ENCODE results near the gene GADD45G. TPM values are rescaled to one million over a fixed set of nuclear protein-coding genes. Genes with fewer than 3 reads are reported as not detected.
A peak's percentile ranks its signal among the peaks of the same experiment; 100 is the strongest.

GADD45G gene
- total and polyA plus RNA-seq, 8 donors: 9.5 to 220 (median 21.1) TPM

GRCh38 chr9:89632192-89632733 is 27.5 kb downstream of the GADD45G start:
- peak in 3 of 4 donors; percentile 2 to 9 (median 3) for ATAC-seq
- TF ChIP-seq, protein P1, sequence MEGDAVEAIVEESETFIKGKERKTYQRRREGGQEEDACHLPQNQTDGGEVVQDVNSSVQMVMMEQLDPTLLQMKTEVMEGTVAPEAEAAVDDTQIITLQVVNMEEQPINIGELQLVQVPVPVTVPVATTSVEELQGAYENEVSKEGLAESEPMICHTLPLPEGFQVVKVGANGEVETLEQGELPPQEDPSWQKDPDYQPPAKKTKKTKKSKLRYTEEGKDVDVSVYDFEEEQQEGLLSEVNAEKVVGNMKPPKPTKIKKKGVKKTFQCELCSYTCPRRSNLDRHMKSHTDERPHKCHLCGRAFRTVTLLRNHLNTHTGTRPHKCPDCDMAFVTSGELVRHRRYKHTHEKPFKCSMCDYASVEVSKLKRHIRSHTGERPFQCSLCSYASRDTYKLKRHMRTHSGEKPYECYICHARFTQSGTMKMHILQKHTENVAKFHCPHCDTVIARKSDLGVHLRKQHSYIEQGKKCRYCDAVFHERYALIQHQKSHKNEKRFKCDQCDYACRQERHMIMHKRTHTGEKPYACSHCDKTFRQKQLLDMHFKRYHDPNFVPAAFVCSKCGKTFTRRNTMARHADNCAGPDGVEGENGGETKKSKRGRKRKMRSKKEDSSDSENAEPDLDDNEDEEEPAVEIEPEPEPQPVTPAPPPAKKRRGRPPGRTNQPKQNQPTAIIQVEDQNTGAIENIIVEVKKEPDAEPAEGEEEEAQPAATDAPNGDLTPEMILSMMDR (IDR thresholded peaks at IDR 0.05): no peak
- H3K9me3 ChIP-seq: no peaks in the 10 kb centered on the region
- H3K36me3 ChIP-seq: no peaks in the 10 kb centered on the region
- FAIRE-seq: no peak
- intact Hi-C loops (cut with DNase I): no loop called here
- no peaks in the 10 kb centered on the region for H3K27me3 ChIP-seq
- H3K27ac ChIP-seq: peak overlapping the region in 3 of 4 donors; percentile 5 to 30 (median 7)
- peak in 2 of 6 donors; percentile 26 to 49 for DNase-seq
- 64 to 70% methylated on average over 7 of the region's 7 CpGs for WGBS, 2 donors
- no peak overlapping the region for H3K4me3 ChIP-seq
- H3K4me1 ChIP-seq: peaks cover 25 to 29% (median 25%) of the 10 kb centered on the region in 3 donors

DNA sequence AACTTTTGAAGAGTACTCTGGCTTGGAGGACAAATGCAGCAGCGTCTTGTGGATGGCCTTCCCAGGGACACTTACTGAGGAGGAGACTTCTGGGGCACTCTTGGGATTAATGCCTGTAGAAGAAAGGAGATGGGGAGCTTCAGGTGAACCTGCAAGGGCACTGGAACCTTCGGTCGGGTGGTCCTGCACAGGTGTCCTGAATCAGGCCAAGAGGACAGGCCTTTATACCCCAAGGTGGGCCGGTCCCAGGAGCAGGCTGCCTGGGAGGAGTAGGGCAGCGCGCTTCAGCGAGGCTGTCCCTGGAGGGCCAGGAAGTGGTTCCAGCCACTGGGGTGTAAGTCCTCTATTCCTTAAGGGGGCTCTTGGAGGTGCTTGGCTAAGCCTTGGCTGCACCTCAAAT is 27.9 kb downstream of the GADD45G start:
- H3K4me3 ChIP-seq: no peak overlapping the region
- DNase-seq: peak in 3 of 6 donors; percentile 32 to 47 (median 47)
- intact Hi-C loops (cut with DNase I): no loop called here
- whole genome bisulfite sequencing, 2 donors: 93 to 94% methylated on average over 7 of the region's 7 CpGs
- H3K27me3 ChIP-seq: no peaks in the 10 kb centered on the region
- no peak overlapping the region for H3K27ac ChIP-seq
- TF ChIP-seq, protein P1 (IDR thresholded peaks at IDR 0.05): no peak
- no peak for FAIRE-seq
- no peak for ATAC-seq
- no peaks in the 10 kb centered on the region for H3K36me3 ChIP-seq
- no peaks in the 10 kb centered on the region for H3K9me3 ChIP-seq
- peaks cover 25 to 29% (median 25%) of the 10 kb centered on the region in 3 donors for H3K4me1 ChIP-seq

GRCh38 chr9:89633404-89633803 is 28.6 kb downstream of the GADD45G start:
- no peaks in the 10 kb centered on the region for H3K36me3 ChIP-seq
- FAIRE-seq: no peak
- H3K9me3 ChIP-seq: no peaks in the 10 kb centered on the region
- ATAC-seq: no peak
- no peak overlapping the region for H3K4me3 ChIP-seq
- 93 to 97% methylated on average over 6 of the region's 6 CpGs for WGBS, 2 donors
- peaks cover 25 to 29% (median 25%) of the 10 kb centered on the region in 3 donors for H3K4me1 ChIP-seq
- peak in 2 of 6 donors; percentile 17 to 24 for DNase-seq
- TF ChIP-seq, protein P1 (IDR thresholded peaks at IDR 0.05): no peak
- no peaks in the 10 kb centered on the region for H3K27me3 ChIP-seq
- intact Hi-C loops (cut with DNase I): no loop called here
- H3K27ac ChIP-seq: no peak overlapping the region

DNA sequence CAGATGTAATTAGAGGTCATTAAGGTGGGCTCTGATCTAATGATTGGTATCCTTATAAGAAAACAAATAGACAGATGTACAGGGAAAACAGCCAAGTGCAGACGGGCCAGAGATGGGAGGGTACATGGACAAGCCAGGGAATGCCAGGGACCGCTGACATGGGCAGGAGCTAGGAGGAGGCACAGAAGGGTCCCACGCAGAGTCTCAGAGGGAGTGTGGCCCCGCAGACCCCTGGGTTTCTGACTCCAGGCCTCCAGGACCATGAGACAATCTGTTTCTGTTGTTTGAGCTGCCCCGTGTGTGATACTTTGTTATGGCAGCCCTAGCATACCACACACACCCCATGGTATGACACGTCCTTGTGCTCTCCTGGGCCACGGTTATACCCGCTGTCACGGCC is 29.1 kb downstream of the GADD45G start:
- 94 to 95% methylated on average over 8 to 9 of the region's 9 CpGs for WGBS, 2 donors
- H3K27ac ChIP-seq: no peak overlapping the region

More for the DNA sequence above, 29.1 kb downstream of the GADD45G start:
- no peak for ATAC-seq
- Histone ChIP-seq H3K9me3 (no peaks in the 10 kb centered on the region), H3K4me3 (no peak overlapping the region), H3K27me3 (no peaks in the 10 kb centered on the region), H3K36me3 (no peaks in the 10 kb centered on the region), H3K4me1 (peaks cover 25 to 29% (median 25%) of the 10 kb centered on the region in 3 donors)
- intact Hi-C loops (cut with DNase I): no loop called here
- TF ChIP-seq, protein P1 (IDR thresholded peaks at IDR 0.05): no peak
- peak in 2 of 6 donors; percentile 12 to 27 for DNase-seq
- no peak for FAIRE-seq
